GM10248 (cell line): ENCODE data around the gene TOB1.

Experiments
- CTCF ChIA-PET: fragments of 300-600 bp; sonication (Branson Sonifier 250); formaldehyde crosslinking; extraction: SDS; loops from one replicate; lab custom pipeline; 2021; ENCODE audit warnings: antibody characterized with exemption; lab: Yijun Ruan, JAX
- POLR2A ChIA-PET: fragments of 350-650 bp; sonication (Branson Sonifier 250); formaldehyde crosslinking; extraction: SDS; loops from one replicate; lab custom pipeline; 2020; ENCODE audit warnings: antibody characterized with exemption; lab: Yijun Ruan, JAX
- DNase-seq: peaks from one replicate; pipeline ENCODE4 v3.0.0; 2012; ENCODE audit errors: extremely low spot score
- TF ChIP-seq, protein P1 (sequence below): IDR thresholded peaks from 2 replicates; pipeline ENCODE4 v1.5.1; 2012; ENCODE audit warnings: mild to moderate bottlenecking, low read depth; ENCODE audit errors: extremely low read depth, missing control alignments, control extremely low read depth

The TOB1 gene

DNA sequence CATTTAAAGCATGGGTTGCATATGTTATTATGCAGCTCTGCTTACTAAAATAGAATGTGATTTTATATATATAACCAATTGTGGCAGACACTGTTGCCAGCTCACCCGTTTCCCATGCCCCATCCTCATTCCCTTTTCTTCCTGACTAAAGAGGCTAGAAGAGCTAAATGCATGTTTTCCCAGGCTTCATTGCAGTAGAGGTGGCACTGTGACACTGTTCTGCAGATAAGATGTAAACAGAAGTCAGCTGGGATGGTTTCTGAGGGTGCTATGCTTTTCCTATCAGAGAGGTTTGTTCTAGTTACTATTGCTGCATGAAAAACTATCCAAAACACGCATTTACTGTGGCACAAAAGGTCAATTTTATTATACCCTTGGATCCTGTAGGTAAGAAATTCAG is 5.7 kb upstream of the TOB1 start:
- POLR2A ChIA-PET = no interaction called here
- TF ChIP-seq, protein P1, sequence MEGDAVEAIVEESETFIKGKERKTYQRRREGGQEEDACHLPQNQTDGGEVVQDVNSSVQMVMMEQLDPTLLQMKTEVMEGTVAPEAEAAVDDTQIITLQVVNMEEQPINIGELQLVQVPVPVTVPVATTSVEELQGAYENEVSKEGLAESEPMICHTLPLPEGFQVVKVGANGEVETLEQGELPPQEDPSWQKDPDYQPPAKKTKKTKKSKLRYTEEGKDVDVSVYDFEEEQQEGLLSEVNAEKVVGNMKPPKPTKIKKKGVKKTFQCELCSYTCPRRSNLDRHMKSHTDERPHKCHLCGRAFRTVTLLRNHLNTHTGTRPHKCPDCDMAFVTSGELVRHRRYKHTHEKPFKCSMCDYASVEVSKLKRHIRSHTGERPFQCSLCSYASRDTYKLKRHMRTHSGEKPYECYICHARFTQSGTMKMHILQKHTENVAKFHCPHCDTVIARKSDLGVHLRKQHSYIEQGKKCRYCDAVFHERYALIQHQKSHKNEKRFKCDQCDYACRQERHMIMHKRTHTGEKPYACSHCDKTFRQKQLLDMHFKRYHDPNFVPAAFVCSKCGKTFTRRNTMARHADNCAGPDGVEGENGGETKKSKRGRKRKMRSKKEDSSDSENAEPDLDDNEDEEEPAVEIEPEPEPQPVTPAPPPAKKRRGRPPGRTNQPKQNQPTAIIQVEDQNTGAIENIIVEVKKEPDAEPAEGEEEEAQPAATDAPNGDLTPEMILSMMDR = no peak
- DNase-seq = no peak
- CTCF ChIA-PET = interaction anchor here (1.1 to 1.3 kb wide), 4 partner anchors 19 to 78 kb away, joined by 3 read pairs; no protein-coding TSS in a partner anchor

DNA sequence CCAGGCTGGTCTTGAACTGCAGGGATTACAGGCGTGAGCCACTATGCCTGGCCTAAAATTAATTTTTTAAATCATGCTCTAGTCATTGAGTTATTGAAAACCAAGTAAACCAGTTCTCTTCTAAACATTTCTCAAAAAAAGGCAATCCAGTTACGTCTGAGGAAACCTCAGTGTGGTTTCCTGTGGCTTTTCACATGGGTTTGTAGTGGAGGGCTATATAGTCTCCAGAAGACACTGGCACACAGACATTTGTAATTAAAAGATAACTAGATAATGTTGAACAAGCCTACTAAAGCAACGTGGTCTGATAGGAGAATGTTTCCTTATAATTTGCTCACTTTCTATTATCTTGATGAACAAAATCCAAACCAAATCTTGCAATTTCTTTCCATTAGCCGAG is 5.2 kb upstream of the TOB1 start:
- ChIA-PET POLR2A (no interaction called here), CTCF (interaction anchor here (1.1 to 1.3 kb wide), 2 partner anchors 19 to 78 kb away, joined by 3 read pairs; no protein-coding TSS in a partner anchor)
- TF ChIP-seq, protein P1 = no peak
- DNase-seq = no peak

DNA sequence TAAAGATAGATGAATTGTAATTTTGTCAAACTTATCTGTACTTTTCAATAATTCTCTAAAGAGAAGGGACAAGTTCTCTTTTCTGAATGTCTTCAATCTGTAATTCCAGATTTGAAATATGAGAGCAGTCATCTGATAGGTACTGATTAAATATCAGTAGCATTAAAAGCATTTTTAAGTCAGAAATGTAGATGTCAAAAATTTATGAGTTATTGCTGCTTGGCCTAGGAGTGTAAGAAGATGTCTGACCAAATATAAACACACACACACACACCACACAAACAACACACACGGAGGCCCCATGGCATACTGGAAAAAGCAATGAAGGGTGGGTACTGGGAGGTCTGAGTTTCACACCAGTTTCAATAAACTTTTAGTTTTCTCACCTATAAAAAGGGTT is 2.4 kb upstream of the TOB1 start:
- POLR2A ChIA-PET = no interaction called here
- TF ChIP-seq, protein P1 = no peak
- CTCF ChIA-PET = no interaction called here
- no peak for DNase-seq

DNA sequence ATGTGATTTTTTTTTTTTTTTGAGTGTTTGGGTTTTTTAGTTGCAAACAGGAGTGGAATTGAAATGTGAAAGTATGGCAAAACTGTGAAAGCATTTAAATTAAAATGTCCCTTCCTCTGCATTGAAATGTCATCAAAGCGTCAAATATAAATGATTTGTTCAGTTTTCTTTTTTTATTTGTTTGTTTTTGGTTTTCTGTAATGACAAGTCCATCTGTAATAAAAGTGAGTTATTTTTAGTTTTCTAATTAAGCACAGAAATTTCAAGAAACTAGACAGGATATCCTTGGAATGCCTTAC is 1.9 kb upstream of the TOB1 start:
- ChIA-PET CTCF (interaction anchor here (1.0 kb wide), 1 partner anchor 86 kb away, joined by 3 read pairs; no protein-coding TSS in a partner anchor), POLR2A (no interaction called here)
- TF ChIP-seq, protein P1 = no peak
- no peak for DNase-seq

DNA sequence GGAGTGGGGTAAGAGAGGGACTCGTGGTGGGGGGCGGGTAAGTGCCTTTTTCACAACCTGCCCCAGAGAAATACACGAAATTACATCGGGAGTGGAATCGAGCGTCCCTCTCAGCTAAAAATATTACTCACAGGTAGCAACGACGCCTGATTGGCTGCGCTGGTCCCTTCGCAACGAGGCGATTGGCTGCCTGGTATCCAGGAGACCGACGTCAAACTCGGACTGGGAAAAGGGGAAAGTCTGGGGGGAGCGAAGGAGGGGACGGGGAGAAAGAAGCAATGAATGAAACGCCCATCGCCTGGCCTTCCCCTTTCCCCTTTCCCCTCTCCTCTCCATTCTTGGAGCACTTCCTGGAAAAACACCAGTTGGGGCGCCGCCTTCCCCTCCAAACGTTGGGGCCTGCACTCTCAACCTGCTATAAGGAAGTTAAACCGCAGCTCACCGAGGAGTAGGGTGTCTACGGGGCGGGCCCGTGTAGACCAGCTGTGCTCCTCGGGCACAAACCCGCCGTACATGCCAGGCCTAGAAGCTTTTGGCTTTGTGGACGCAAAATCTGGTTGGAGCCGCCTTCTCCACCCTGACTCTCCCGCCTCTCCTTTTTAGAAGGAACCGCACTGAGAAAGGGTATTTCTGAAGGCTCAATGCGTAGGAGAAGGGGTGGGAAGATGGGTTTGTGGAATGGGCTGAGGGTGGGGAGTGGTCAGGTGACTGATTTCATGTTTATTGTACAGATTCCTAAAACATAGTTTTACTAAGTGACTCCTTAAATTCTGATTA is 1.4 kb upstream of the TOB1 start:
- POLR2A ChIA-PET = interaction anchor here (1.3 to 2.5 kb wide), 6 partner anchors 11 to 253 kb away, joined by 4 to 17 read pairs (median 7); partner anchors contain the start of genes LUC7L3 and SPAG9
- CTCF ChIA-PET = interaction anchor here (0.9 to 8.1 kb wide), 7 partner anchors 17 to 470 kb away, joined by 3 to 127 read pairs (median 3); partner anchors contain the start of gene LRRC59

DNA sequence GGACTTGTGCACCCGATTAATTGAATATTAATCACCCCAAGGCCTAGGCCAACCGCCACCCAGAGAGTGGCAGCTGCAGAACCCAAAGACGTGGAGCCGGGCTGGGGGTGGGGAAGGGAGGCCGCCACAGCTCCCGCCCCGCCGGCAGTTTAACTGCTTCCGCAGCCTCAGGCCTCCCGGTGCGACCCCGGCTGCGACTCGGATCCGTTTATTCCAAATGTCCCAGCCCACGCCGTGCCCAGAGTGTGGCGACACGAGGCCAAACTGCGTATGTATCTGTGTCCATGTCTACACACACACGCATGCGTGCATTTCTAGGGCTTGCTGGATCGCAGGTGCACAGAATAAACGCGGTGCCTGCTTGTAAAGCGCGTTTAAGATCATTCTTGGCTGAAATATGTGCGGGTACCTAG is 802 bp upstream of the TOB1 start:
- ChIA-PET POLR2A (interaction anchor here (0.7 to 2.8 kb wide), 14 partner anchors 11 to 254 kb away, joined by 3 to 37 read pairs (median 8); partner anchors contain the start of genes LUC7L3 and SPAG9), CTCF (interaction anchor here (0.7 to 8.1 kb wide), 8 partner anchors 16 to 470 kb away, joined by 3 to 127 read pairs (median 3); partner anchors contain the start of gene LRRC59)
- DNase-seq = peak; percentile 46
- TF ChIP-seq, protein P1 = no peak

More for the DNA sequence above, 1.4 kb upstream of the TOB1 start:
- TF ChIP-seq, protein P1 = no peak
- DNase-seq = peak; percentile 87
